Stimulated activated CD4-positive, alpha-beta T cell treated with anti-CD3 and anti-CD28 coated beads, Interleukin-2, amount 100 ng/mL, for 24 hours (primary cell): Measurements from ENCODE around the gene TBC1D8.

Experiments
- DNase-seq, 2 donors: peaks; one replicate each; pipeline ENCODE4 v3.0.0-alpha.2; 2020

TBC1D8 gene

GRCh38 chr2:101023327-101024107, 127.7 kb downstream of the TBC1D8 start:
- DNase-seq, result no peak

GRCh38 chr2:101022221-101022620, 129.0 kb downstream of the TBC1D8 start:
- no peak for DNase-seq

GRCh38 chr2:101018934-101019333, 132.2 kb downstream of the TBC1D8 start:
- no peak for DNase-seq

GRCh38 chr2:101017371-101017770, 133.8 kb downstream of the TBC1D8 start:
- DNase-seq, result no peak

- no peak for DNase-seq
Measured at GRCh38 chr2:101014264-101014857, 136.8 kb downstream of the TBC1D8 start.

GRCh38 chr2:101012706-101013181, 138.4 kb downstream of the TBC1D8 start:
- peak in 1 of 2 donors; percentile 55 for DNase-seq

- DNase-seq, result no peak
Measured at GRCh38 chr2:101012054-101012705, 139.0 kb downstream of the TBC1D8 start.

- no peak for DNase-seq
Measured at GRCh38 chr2:101011152-101011551, 140.0 kb downstream of the TBC1D8 start.

GRCh38 chr2:101007415-101008345, 143.5 kb downstream of the TBC1D8 start:
- DNase-seq, result no peak

- DNase-seq, result no peak
Measured at GRCh38 chr2:101006065-101006715, 145.0 kb downstream of the TBC1D8 start.

GRCh38 chr2:101004620-101005325, 146.4 kb downstream of the TBC1D8 start:
- DNase-seq, result no peak

- DNase-seq, result no peak
Measured at GRCh38 chr2:101003278-101003775, 147.9 kb downstream of the TBC1D8 start.

GRCh38 chr2:101002562-101003277, 148.5 kb downstream of the TBC1D8 start:
- DNase-seq, result peak in 1 of 2 donors; percentile 44

- DNase-seq, result peak; percentile 95 to 97
Measured at GRCh38 chr2:101001691-101002561, 149.3 kb downstream of the TBC1D8 start, which contains the start of gene RPL31. Gene RPL31 (plus strand): TSS chr2:101002289. CDS start chr2:101002702, 413 bp downstream.

- DNase-seq, result no peak
Measured at GRCh38 chr2:100999995-101000394, 151.2 kb downstream of the TBC1D8 start.

- no peak for DNase-seq
Measured at GRCh38 chr2:100998235-100998573, 153.0 kb downstream of the TBC1D8 start.

GRCh38 chr2:100997509-100998234, 153.5 kb downstream of the TBC1D8 start:
- DNase-seq, result no peak

- no peak for DNase-seq
Measured at GRCh38 chr2:100995309-100996075, 155.7 kb downstream of the TBC1D8 start.
